NOMO-1 treated with dmso at 0.1 percent for 144 hours (cell line): Measurements from ENCODE around the gene SMARCC1.
"Not testable (repeated sequence)": the region's sequence is repeated elsewhere in the genome, so short reads cannot be mapped to it uniquely, and the experiment has no call there.

ENCODE experiments used
- DNase-seq: peaks from one replicate; lab custom pipeline; 2025; ENCODE audit not compliant: unreplicated experiment; lab: John Stamatoyannopoulos, UW

Gene SMARCC1

GRCh38 chr3:47772047-47772446 is 9.6 kb downstream of the SMARCC1 start:
- DNase-seq = no peak

GRCh38 chr3:47766186-47766585 is 15.5 kb downstream of the SMARCC1 start:
- no peak for DNase-seq

- DNase-seq = no peak
These were observed 19.5 kb downstream of the SMARCC1 start for GRCh38 chr3:47762233-47762632.

GRCh38 chr3:47761046-47761445 is 20.6 kb downstream of the SMARCC1 start:
- DNase-seq = no peak

- DNase-seq = not testable (repeated sequence)
These were observed 21.5 kb downstream of the SMARCC1 start for GRCh38 chr3:47760207-47760606.

GRCh38 chr3:47758261-47759025 is 23.2 kb downstream of the SMARCC1 start:
- DNase-seq = no peak

GRCh38 chr3:47752716-47753115 is 29.0 kb downstream of the SMARCC1 start:
- no peak for DNase-seq

DNA sequence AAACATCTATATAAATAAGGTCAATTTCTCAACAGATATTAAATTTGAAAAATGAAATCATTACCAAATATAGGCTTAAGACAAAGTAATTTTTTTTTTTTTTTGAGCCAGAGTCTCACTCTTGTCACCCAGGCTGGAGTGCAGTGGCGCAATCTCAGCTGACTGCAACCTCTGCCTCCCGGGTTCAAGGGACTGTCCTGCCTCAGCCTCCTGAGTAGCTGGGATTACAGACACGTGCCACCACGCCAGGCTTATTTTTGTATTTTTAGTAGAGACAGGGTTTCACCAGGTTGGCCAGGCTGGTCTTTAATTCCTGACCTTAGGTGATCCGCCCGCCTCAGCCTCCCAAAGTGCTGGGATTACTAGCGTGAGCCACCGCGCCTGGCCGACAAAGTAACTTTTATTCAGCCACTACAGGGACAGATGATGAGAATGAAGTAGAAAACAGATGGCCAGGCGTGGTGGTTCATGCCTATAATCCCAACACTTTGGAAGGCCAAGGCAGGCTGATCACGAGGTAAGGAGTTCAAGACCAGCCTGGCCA is 30.8 kb downstream of the SMARCC1 start:
- DNase-seq = not testable (repeated sequence)

DNA sequence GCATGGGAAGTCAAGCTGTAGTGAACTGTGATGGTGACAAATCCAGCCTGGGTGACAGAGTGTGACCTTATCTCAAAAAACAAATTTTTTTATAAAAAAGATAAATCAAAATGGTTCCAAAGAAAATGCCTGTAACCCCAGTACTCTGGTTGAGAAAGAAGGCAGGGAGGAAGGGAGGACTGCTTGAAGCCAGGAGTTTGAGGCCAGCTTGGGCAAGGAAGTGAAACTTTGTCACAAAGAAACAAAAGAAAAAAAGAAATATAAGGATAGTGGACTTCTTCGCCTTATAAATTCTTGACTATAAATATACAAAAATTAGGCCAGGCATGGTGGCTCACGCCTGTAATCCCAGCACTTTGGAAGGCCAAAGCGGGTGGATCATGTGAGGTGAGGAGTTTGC is 34.1 kb downstream of the SMARCC1 start:
- no peak for DNase-seq

- DNase-seq = no peak
These were observed 35.4 kb downstream of the SMARCC1 start for GRCh38 chr3:47746264-47746663.

DNA sequence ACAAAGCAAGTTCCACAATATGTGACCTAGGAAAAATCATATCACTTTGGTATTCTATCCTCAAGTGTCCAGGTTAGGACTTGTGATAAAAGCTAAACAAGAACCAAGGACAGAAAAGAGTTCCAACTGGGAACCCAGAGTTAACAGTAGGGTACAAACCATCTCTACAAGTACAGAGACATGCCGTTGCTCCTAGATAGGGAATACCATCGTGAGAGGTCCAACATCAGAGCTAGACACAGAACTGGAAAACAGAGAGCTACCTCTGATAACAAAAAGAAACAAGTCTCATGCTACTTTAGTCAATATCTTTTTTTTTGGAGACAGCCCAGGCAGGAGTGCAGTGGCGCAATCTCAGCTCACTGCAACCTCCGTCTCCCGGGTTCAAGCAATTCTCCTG is 37.8 kb downstream of the SMARCC1 start:
- DNase-seq = no peak

DNA sequence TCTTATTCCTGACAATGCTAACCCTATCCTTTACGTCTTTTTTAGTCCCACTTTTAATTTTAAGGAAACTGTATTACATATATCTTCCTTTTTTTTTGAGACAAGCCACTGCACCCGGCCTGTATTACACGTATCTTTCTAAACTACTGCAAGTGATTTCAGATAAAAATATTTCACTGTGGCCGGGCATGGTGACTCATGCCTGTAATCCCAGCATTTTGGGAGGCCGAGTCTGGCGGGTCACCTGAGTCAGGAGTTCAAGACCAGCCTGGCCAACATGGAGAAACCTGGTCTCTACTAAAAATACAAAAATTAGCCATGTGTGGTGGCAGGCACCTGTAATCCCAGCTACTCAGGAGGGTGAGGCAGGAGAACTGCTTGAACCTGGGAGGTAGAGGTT is 38.3 kb downstream of the SMARCC1 start:
- not testable (repeated sequence) for DNase-seq

DNA sequence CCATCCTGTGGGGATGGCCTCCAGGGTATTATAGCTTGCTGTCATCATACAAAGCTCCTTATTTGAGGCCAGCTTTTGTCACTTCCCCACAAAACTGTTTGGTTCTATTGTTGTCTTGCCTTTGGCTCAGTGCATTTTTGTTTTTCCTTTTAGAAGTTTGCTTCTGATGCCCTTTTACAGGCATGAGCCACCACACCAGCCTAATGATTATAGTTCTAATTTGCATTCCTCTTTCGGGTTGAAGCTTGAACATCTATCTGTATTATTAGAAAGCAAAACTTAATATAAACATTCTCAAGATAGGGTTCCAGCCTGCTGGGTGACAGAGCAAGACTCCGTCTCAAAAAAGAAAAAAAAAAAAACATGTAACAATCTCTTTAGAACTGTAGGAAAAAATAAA is 39.8 kb downstream of the SMARCC1 start:
- no peak for DNase-seq

DNA sequence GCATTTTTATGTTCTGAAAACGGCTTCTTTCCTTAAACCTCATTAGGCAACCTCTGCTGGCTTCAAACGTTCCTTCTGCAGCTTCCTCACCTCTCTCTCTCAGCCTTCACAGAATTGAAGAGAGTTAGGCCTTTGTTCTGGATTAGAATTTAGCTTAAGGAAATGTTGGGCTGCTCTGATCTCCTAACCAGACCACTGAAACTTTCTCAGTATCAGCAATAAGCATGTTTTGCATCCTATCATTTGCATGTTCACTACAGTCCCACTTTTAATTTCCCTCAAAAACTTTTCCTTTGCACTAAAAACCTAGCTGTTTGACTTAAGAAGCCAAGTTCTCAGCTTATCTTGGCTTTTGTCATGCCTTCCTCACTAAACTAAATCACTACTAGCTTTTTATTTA is 49.5 kb downstream of the SMARCC1 start:
- DNase-seq = no peak

GRCh38 chr3:47731061-47731460 is 50.6 kb downstream of the SMARCC1 start:
- DNase-seq = no peak

GRCh38 chr3:47722859-47723258 is 58.8 kb downstream of the SMARCC1 start:
- no peak for DNase-seq

- DNase-seq = not testable (repeated sequence)
These were observed 64.2 kb downstream of the SMARCC1 start for GRCh38 chr3:47717448-47717847.

DNA sequence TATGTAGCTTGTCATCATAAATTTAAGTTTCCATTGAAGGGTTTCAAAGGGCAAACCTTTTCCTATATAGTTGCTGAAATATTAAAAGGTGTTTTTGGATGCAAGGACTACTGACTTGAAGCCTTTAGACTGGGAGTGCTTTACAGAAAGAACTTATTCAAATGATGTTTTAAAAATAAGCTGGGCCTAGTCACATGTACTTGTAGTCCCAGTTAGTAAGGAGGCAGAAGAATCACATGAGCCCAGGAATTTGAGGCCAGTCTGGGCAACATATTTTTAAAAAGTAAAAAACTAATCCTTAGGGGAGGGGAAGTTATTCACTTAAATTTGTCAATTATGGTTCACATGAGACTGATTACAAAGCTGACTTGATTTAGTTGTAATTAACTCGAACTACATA is 65.0 kb downstream of the SMARCC1 start:
- DNase-seq = no peak

GRCh38 chr3:47715928-47716327 is 65.8 kb downstream of the SMARCC1 start:
- DNase-seq = no peak

- no peak for DNase-seq
These were observed 67.1 kb downstream of the SMARCC1 start for GRCh38 chr3:47714606-47715005.

GRCh38 chr3:47713655-47714054 is 68.0 kb downstream of the SMARCC1 start:
- no peak for DNase-seq

DNA sequence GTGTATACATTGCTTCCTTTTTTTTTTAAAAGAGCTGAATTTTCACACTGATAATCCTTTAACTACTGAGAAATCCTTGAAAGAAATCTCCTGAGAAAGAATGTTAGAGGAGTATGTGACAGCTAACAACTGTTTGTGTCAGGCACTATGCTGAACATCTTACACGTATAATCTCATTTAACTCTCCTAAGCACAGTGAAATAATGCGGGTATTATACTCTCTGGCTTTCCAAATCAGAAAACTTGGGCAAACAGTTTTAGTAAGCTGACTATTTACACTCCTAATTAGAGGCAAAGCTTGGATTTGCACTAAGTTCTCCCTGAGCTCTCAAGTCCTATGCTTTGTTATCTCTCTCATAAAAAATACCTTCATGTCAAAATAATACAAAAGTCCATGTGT is 69.3 kb downstream of the SMARCC1 start:
- no peak for DNase-seq

GRCh38 chr3:47711596-47711995 is 70.1 kb downstream of the SMARCC1 start:
- no peak for DNase-seq
